GM23248 (cell line): ENCODE measurements around the gene C7orf57.

Experiments
- EZH2 ChIP-seq: fragments of 200-600 bp; sonication (generic); IDR thresholded peaks from 2 replicates; pipeline ENCODE4 v1.6.1; 2018; ENCODE audit warnings: antibody characterized with exemption, mild to moderate bottlenecking; ENCODE audit not compliant: insufficient read depth, poor library complexity, severe bottlenecking
- EZH2phosphoT487 ChIP-seq: fragments of 200-600 bp; sonication (generic); IDR thresholded peaks from 2 replicates; pipeline ENCODE4 v1.6.1; 2018; ENCODE audit warnings: antibody characterized with exemption, moderate library complexity, mild to moderate bottlenecking, low read depth; ENCODE audit not compliant: insufficient read depth

GRCh38 chr7:48033922-48034321 lies 1.4 kb upstream of the C7orf57 start:
- TF ChIP-seq EZH2 (no peak), EZH2phosphoT487 (no peak)
